NCI-H146 treated with DMSO at 0.1 percent for 48 hours (cell line): ENCODE measurements around the gene CACNA2D3.

ENCODE experiments used
- DNase-seq: peaks from one replicate; lab custom pipeline; 2025; ENCODE audit not compliant: unreplicated experiment; lab: John Stamatoyannopoulos, UW

The CACNA2D3 gene

DNA sequence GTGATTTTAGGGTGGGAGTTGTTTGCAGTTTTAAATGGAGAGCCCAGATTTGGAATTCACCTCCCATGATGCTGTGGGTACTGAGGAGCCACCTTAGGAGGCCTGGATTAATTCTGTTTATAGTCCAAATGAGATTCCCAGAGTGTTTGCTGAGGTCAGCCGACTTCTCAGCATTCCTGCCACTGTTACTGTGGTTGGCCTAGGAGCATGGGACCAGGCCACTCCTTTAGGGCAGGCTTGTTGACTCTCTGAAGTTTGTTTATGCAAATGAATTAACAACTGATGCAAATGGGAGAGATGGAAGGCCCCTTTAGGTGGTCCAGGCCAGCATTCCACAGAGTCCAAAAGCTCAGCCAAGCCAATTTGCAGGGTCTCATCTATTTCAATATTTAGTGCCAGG is 46.1 kb downstream of the CACNA2D3 start:
- no peak for DNase-seq

DNA sequence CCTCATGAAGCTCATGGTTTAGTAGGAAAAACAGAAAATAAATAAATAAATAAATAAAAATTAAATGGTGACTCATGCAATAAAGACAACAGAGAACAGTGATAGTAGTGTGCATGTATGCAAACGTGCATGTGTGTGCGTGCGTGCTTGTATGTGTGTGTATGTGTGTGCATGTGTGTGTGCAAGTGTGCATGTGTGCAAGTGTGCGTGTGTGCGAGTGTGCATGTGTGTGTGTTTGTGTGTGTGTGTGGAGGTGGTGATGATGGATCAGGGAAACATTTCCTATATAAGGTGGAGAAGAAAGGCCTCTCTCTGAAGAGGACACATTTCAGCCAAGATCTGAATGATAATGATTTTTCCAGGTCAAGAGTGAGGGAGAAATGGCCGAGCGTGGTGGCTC is 47.2 kb downstream of the CACNA2D3 start:
- no peak for DNase-seq

DNA sequence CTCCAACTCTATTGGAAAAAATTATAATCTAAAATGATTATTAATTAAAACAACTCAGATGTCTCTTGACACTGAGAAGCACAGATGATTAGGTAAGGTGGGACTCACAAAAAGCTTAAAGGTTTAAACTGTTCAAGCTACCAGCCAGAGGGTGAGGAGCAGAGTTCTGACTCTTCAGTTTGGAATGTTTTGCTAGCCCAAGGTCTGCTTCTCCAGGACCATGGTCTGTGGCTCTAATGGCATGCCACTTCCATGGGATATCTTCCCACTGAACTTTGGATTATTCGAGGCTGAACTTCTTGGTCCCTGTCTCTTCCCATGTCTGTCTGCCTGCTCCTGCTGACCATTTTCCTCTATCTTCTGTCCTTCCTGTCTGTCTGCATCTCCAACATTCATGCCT is 49.2 kb downstream of the CACNA2D3 start:
- no peak for DNase-seq

DNA sequence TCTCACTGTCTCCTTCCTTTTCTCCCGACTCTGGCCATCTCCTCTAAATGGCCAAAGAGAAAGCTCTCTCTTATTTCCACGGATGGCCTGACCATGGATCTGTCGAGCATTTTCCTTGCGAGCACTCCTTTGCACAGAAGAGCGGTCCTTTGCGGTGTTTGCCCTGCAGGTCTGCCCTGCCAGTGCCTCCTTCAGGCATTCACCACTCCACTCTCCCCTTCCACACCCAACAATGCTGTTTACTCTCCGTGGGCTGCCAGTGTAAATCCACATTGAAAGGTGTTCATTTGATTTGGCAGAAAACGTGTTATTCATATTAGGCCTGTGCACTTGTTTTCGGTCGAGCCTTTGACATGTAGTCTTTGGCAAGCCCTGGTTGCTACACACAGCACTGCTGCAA is 49.6 kb downstream of the CACNA2D3 start:
- DNase-seq, result no peak

DNA sequence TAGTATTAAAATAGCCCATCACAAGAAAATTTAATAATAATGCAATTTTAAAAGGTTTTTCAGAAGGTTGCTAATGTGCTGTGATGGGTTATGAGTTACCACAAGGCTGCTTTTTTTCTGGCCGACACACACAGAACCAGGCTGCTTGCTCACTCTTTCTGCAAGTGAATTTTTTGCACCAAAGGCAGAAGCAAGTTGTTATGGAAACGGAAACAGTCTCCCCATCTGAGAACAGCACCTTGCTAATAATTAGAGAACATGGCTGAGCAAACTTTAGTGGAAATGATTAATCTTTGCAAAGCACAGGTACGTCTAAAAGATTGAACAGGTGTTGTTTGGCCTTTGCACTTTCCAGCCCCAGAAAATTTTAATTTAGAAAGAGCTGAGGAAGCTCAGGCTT is 51.0 kb downstream of the CACNA2D3 start:
- DNase-seq, result peak; percentile 2

DNA sequence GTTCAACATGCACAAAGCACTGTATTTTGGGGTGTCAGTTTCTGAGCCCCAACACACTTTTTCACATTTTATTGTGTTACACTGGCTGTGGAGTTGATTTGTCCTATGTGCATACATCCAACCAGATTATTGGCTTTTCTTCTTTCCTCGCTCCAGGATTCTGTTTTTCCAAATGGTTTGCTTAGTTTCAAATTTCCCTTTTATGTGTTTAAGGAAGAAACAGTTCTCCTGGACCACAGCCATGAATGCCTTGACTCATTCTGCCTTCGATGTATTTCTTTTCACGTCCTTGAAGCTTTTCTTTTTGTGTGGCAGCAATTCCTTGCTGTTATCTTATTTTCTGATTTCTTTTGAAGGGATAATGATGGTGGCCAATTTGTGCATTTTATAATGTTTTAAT is 53.8 kb downstream of the CACNA2D3 start:
- peak; percentile 65 for DNase-seq

DNA sequence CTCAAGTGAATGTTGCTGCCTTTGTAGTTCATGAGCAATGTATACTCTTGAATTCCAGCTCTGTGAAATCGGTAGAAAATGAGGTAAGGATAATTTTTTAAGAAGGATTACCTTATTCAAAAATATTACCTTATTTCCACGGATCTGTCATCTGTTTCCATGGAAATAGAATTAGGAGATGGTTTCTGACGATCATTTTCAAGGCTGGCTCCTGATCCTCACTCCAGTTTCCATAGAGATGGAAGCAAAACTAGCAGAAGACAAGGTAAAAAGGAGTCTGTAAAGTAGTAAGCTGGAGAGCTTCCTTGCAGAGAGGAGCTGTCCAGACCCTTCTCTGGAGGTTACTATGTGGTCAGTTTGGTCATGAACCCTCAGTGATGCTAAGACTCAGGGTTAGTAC is 55.5 kb downstream of the CACNA2D3 start:
- DNase-seq, result no peak

DNA sequence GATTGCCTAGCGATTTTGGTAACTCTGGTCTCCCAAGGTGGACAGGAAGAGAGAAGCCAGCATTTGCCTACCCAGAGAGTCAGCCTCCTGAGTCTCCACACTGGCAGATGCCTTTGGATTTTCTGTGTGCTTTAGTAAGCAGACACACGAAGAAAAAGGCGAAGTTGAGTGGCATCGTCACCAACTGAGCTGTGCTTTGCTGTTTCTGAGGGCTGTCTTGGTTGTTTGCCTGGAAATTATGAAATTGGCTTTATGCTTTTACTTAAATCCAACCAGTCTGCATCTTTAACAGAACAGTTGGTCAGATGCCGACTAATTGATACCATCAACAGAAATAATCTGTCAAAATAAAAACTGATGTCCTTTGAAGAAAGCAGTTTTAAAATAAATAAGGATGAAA is 56.0 kb downstream of the CACNA2D3 start:
- DNase-seq, result no peak

DNA sequence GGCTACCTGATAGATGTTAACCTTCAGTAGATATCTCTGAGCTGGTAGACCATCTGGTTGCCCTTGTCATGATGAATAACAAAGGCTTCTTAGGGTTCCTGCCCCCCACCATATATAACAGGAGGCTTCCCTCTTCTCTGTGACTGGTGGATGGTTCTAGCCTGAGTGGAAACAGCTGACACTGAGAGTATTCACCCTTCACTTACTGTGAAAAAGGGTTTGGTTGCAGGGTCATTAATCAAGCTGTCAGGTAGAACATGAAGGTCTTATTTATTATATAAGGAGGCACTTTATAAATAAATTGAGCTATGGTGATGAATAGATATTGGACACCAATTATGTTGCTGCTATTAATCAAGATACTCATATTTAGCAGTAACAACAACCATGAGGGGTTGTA is 58.6 kb downstream of the CACNA2D3 start:
- peak; percentile 19 for DNase-seq

DNA sequence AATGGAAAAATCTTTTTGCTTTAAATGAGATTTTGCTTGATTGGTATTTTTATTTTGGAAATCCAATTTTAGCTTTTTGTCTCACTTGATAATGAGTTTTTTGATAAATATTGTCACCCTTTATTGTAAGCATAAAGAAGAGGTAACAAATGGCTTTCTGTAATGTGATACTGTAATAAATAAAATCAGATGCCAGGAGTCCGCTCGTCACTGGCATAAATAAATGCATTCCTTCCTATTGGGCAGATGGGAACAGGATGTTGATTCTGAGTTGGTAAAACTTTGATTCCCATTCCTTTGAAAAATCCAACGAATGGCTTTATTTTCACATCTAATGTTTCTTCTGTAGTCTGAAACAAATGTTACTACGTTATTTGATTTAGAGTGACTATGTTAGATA is 59.9 kb downstream of the CACNA2D3 start:
- no peak for DNase-seq

DNA sequence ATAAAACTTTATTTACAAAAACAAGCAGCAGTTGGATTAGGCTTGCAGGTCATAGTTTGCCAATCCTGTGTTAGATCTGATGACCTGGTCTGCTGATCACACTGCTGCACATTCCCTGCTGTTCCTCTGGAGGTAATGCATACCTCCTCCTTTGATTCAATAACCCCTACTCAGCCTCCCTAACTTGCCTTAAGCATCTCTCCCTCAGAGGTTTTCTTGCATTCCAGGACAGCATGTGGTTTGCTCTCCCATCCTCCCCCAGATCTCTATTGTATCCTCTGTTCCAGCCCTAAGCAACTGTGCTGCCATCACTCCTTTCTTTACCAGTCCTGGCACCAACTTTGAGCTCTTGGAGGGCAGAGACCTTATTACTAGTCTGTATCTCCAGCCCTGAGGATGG is 63.4 kb downstream of the CACNA2D3 start:
- no peak for DNase-seq

DNA sequence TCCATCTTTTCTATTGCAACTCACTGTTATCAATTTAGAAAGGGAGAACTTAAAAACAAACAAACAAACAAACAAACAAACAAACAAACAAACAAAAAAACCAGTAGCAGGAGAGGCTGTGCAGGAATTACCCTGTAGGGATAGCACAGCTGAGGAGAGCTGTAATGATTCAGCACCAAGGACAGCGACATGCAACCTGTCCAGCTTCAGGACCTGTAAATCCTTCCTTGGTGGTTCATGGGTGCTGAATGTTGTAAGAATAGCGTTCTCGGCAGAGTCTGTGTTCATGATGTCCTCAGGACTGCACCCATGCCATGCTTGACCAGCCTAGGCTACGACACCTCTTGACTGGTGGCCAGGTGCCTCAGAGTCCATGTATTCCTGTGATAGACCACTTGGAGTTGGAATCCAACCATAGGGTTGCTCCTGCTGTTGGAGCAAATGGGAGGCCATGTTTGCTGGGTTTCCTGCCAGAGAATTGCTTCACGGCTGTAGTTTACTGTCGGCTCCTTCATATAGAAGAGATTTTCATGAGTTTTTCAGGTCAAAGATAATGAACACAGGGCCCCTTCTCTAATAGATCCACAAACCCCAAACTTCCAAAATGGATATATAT is 65.9 kb downstream of the CACNA2D3 start:
- DNase-seq, result no peak

DNA sequence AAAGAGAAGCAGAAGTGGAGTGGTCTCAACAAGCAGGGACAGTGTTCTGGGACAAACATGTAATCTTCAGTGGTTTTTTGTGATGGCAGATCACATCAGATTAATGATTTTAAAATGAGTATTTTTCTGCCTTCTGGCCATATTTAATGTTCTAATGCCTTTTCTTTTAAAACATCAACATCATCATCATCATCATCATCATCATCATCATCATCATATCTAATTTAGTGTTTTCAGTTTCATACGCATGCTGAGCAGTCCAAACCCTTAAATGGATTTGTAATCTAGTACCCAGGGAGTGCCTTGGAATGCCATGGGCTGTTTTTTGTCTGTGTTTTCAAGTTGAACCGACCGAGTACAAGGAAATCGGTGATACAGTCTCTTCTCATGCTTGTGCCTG is 68.9 kb downstream of the CACNA2D3 start:
- DNase-seq, result no peak

DNA sequence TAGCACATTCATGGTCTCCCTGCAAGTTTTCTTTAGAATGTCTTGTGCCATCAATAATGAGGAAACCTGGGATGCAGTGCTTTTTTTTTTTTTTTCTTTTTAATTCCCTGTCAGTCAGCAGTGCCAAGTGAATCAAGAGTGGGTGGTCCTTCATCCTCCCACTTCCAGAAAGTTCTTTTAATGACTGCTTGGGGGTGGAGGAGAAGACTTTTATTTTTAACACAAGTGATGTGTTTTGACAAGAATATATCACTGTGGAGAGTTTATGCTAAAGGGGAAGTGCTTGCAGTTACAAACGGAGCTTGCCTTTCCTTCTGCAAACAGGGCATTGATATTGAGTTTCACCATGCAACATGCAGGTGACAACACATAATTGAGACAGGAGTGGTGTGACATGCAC is 69.7 kb downstream of the CACNA2D3 start:
- DNase-seq, result no peak

DNA sequence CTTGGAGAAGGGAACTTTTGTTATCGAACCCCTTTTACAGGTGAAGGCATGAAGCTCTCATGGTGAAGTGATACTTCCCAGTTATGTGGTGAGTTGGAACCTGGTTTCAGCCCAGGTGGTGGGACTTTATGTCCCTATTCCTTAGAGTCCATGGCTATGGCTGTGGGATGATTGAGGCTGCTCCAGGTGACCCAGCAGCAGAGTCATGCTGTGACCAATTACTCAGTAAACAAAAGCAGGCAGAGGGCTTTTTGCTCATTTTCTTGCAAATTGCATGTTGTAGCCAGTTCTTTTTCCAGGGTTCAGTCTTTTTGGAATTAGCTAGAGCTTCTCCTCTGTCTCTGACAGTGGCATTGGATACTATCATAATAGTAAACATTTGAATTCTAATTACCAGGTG is 70.7 kb downstream of the CACNA2D3 start:
- peak; percentile 79 for DNase-seq

DNA sequence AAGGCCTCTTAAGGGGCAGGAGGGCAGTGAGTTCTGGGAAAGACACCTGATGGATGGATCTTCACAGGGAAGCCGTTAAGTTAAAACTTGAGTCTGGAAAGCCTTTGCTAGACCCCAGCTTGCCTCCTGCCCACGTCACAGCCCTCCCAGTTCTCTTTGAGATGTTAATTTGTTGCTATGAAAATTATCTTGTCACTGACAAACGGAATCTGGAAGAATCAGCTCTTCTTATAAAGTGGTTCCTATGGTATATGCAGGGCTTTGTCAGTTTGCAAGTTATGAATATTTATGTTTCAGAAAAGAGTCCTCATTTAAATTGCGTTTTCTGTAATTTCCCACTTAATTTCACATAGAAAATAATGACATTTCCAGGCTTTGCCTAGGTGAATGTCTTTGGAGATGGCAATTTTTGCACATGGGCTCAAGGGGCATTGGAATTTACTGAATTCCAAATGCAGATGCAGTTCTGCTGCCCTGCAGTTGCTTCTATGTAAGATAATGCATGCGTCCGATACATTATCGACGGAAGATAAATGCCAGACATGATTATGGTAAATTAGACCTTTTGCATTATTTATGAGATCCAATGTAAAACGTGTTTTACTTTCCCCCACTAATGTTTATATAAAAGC is 74.1 kb downstream of the CACNA2D3 start:
- no peak for DNase-seq

DNA sequence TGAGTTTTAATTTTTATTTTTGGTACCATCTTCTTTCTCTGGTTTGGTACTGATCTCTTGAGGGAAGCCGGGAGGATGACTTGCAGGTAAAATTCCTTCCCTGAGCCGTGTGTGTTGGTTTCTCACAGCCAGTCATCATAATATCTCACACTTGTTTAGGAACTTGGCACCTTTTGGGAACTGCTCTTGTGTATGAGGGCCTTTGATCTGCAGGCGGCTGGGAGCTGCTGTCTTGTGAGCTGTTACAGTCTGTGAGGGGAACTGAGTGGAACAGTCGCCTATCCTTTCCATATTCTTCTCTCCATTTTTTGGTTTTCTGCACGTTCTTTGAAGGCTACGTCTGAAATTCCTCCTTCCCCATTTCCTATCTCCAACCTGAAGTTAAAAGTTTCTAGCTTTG is 75.2 kb downstream of the CACNA2D3 start:
- no peak for DNase-seq

DNA sequence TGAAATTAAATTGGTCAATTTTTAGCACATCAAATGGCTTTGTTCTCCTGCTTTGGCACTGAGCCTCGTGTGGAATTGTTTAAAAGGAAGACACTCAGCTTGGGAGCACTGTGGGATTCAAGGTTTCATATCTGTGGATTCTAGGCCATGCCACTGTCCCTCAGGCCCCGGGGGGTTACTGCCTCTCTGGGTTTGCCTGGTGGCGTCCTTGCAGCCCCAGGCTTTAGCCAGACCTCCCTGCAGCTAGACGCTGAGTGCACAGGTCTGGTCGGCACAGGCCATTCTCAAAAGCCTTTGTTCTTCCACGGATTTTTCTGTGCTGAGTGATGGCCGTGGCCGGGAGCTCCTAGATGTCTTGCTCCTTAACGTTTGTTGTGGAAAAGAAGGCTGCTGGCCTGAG is 76.2 kb downstream of the CACNA2D3 start:
- peak; percentile 36 for DNase-seq

DNA sequence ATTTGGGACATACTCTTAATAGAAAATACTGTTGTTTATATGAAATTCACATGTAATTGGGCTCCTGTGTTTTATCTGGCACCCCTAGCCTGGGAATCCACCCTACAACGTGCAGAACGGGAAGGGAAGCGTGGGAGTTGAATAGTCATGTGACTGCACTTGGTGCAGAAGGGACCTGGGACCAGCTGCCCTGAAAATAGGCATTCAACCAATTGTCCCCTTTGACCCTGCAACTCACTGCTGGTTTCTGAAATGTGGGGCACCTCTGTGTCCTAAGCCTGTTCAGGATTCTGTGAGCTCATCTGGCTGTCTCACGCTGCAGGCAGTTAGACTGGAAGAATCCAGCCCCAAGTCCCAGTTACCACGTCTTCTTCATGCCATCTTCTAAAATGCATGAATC is 79.7 kb downstream of the CACNA2D3 start:
- no peak for DNase-seq

DNA sequence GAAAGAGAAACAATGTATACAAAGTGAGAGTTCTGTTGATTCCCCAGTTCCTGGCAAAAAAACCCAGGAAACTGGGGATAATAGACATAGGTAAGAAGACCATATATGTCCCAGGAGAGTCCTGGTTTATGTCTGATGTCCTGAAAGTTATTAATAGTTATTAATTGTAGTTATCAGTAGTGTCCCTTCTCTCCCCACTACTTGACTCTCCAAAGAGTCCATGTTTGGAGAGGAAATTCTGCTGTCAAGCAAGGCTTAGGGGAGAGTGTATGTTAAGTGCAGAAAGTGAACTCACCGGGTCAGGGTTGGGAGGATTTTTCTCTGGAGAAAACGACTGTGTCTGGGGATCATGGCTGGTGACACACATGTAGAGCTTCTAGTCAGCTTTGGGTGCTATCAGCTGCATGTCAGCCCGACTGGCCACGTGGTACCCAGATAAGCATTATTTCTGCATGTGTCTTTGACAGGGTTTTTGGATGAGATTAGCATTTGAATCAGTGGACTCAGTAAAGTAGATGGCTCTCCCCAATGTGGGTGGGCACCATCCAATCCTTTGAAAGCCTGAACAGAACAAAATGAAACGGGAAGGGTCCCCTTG is 80.4 kb downstream of the CACNA2D3 start:
- no peak for DNase-seq

DNA sequence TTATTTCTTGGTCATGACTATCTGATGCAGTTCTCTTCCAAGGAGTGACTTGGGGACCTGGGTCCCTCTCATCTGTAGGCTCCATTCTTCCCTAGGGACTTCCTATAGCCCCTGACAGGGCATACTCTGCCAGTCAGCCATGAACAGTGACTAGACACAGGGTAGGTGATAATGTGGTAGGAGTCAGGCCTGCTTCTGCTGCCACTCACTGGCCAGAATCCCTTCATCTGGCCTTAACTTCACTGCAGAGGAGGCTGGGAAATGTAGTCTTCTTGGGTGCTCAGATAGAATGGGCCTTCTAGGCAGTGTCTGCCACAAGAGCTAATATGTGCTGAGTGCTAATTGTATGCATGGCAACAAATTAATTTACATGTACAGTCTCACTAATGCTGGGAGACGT is 84.5 kb downstream of the CACNA2D3 start:
- no peak for DNase-seq

DNA sequence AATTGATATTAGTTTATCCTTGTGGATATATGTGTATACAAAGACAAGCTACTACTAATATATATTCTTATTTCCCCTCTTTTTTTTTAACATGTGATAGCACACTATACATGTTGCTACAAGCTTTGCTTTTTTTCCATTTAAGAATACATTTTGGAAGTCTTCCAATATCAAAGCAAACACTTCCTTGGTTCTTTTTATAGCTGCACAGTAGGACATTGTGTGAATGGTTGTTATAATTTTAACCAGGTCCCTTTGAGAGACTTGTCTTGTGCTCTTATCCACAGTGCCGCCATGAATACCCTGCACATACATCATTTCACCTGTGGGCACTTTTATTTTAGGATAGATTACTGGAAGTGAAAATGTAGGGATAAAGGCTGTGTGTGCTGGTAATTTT is 88.7 kb downstream of the CACNA2D3 start:
- peak; percentile 87 for DNase-seq

DNA sequence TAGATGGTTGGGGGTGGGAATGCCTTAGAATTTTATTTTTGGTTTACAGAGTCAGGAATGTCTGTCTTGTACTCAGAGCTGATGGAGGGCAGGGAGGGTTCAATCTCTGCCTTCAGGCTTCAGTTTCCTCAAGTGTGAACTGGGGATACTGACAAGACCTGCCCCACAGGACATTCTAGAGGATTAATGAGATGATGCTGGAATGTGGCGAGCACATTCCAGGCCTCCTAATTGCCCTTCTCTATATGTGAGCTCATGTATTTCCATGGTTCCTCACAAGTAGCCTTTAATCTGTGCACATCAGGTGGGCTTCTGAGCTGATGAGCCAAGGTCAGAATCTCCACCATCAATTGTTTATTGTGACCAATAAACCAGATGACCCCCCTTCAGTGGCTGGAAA is 90.4 kb downstream of the CACNA2D3 start:
- no peak for DNase-seq
